ENCODE results near the gene PLXDC1.

- no peak for TF ChIP-seq CTCF (IDR thresholded peaks at IDR 0.05)
- TF ChIP-seq POLR2A (IDR thresholded peaks at IDR 0.05), result no peak
- TF ChIP-seq EP300 (IDR thresholded peaks at IDR 0.05), result no peak
Measured at GRCh38 chr17:39165841-39166349, 14.5 kb upstream of the PLXDC1 start, which contains the start of gene ARL5C.
